ENCODE data around the gene PTPRN2. TPM values are rescaled to one million over a fixed set of nuclear protein-coding genes. Genes with fewer than 3 reads are reported as not detected.
A peak's percentile ranks its signal among the peaks of the same experiment; 100 is the strongest.

Gene PTPRN2
- total and polyA plus RNA-seq, 2 donors from 2014 or later, result 4.8 to 6.2 TPM

GRCh38 chr7:158476331-158476932 lies 111.2 kb downstream of the PTPRN2 start:
- Histone ChIP-seq H3K4me3 (ENCODE audit: low read length in 3 of 3) (no peak overlapping the region), H3K9ac (ENCODE audit: low read length in 3 of 3) (no peak overlapping the region), H3K4me1 (ENCODE audit: control insufficient read depth in 2 of 3, insufficient read depth in 2 of 3, low read depth in 1 of 3, low read length in 3 of 3) (no peaks in the 10 kb centered on the region), H3K27ac (ENCODE audit: low read depth in 2 of 2, low read length in 2 of 2) (no peak overlapping the region), H3K36me3 (ENCODE audit: control insufficient read depth in 2 of 3, insufficient read depth in 3 of 3, low read length in 3 of 3) (no peaks in the 10 kb centered on the region), H3K9me3 (ENCODE audit: control insufficient read depth in 2 of 3, insufficient read depth in 1 of 3, low read length in 3 of 3) (no peaks in the 10 kb centered on the region), H3K27me3 (ENCODE audit: control insufficient read depth, insufficient read depth, low read length) (no peaks in the 10 kb centered on the region)
- peak in 1 of 5 donors; percentile 39 for DNase-seq
- no peak for TF ChIP-seq CTCF (IDR thresholded peaks at IDR 0.05; ENCODE audit: borderline replicate concordance, extremely low read depth, insufficient read depth)
- FAIRE-seq, result no peak
- intact Hi-C loops (cut with DNase I), result no loop called here

- H3K4me3 ChIP-seq (ENCODE audit: low read length in 3 of 3), result no peak overlapping the region
- no peaks in the 10 kb centered on the region for H3K27me3 ChIP-seq (ENCODE audit: control insufficient read depth, insufficient read depth, low read length)
- no peaks in the 10 kb centered on the region for H3K9me3 ChIP-seq (ENCODE audit: control insufficient read depth in 2 of 3, insufficient read depth in 1 of 3, low read length in 3 of 3)
- H3K27ac ChIP-seq (ENCODE audit: low read depth in 2 of 2, low read length in 2 of 2), result no peak overlapping the region
- no peak overlapping the region for H3K9ac ChIP-seq (ENCODE audit: low read length in 3 of 3)
- no peak for FAIRE-seq
- no peaks in the 10 kb centered on the region for H3K36me3 ChIP-seq (ENCODE audit: control insufficient read depth in 2 of 3, insufficient read depth in 3 of 3, low read length in 3 of 3)
- no peaks in the 10 kb centered on the region for H3K4me1 ChIP-seq (ENCODE audit: control insufficient read depth in 2 of 3, insufficient read depth in 2 of 3, low read depth in 1 of 3, low read length in 3 of 3)
- intact Hi-C loops (cut with DNase I), result no loop called here
- DNase-seq, result no peak
- no peak for TF ChIP-seq CTCF (IDR thresholded peaks at IDR 0.05; ENCODE audit: borderline replicate concordance, extremely low read depth, insufficient read depth)
Measured at GRCh38 chr7:158475679-158476052, 112.0 kb downstream of the PTPRN2 start.

- no peak overlapping the region for H3K9ac ChIP-seq (ENCODE audit: low read length in 3 of 3)
- DNase-seq (peak in 1 of 5 donors; percentile 64), FAIRE-seq (no peak)
Measured at GRCh38 chr7:158475036-158475678, 112.5 kb downstream of the PTPRN2 start.

More at GRCh38 chr7:158475036-158475678, 112.5 kb downstream of the PTPRN2 start:
- H3K4me1 ChIP-seq (ENCODE audit: control insufficient read depth in 2 of 3, insufficient read depth in 2 of 3, low read depth in 1 of 3, low read length in 3 of 3), result no peaks in the 10 kb centered on the region
- no peaks in the 10 kb centered on the region for H3K27me3 ChIP-seq (ENCODE audit: control insufficient read depth, insufficient read depth, low read length)
- H3K27ac ChIP-seq (ENCODE audit: low read depth in 2 of 2, low read length in 2 of 2), result no peak overlapping the region
- H3K36me3 ChIP-seq (ENCODE audit: control insufficient read depth in 2 of 3, insufficient read depth in 3 of 3, low read length in 3 of 3), result no peaks in the 10 kb centered on the region
- no peaks in the 10 kb centered on the region for H3K9me3 ChIP-seq (ENCODE audit: control insufficient read depth in 2 of 3, insufficient read depth in 1 of 3, low read length in 3 of 3)
- H3K4me3 ChIP-seq (ENCODE audit: low read length in 3 of 3), result no peak overlapping the region
- no peak for TF ChIP-seq CTCF (IDR thresholded peaks at IDR 0.05; ENCODE audit: borderline replicate concordance, extremely low read depth, insufficient read depth)
- intact Hi-C loops (cut with DNase I), result no loop called here

Data from kidney (tissue), 14 donors.